DOHH2 (cell line): ENCODE results near the gene TSHZ2.

Source experiments
- H3F3A ChIP-seq: fragments of 200-600 bp; sonication (generic), shearing (Covaris generic); 2 replicates; pipeline ENCODE4 v1.6.0; 2016; ENCODE audit warnings: antibody characterized with exemption, mild to moderate bottlenecking; ENCODE audit not compliant: control insufficient read depth, insufficient read depth
- H3K27ac ChIP-seq: fragments of 200-600 bp; sonication (generic); 2 replicates; pipeline ENCODE4 v1.5.1; 2014; ENCODE audit warnings: low read depth, mild to moderate bottlenecking, low read length, moderate library complexity
- H3K27me3 ChIP-seq: fragments of 200-600 bp; sonication (generic); 2 replicates; pipeline ENCODE4 v1.6.1; 2014; ENCODE audit warnings: mild to moderate bottlenecking, low read length, mixed read lengths; ENCODE audit not compliant: control insufficient read depth
- H3K36me3 ChIP-seq: fragments of 200-600 bp; sonication (generic); 2 replicates; pipeline ENCODE4 v1.6.1; 2014; ENCODE audit warnings: mild to moderate bottlenecking, low read length, moderate library complexity, mixed read lengths; ENCODE audit not compliant: control insufficient read depth
- H3K4me1 ChIP-seq: fragments of 200-600 bp; sonication (generic); 2 replicates; pipeline ENCODE4 v1.6.1; 2014; ENCODE audit warnings: mild to moderate bottlenecking, low read length, mixed read lengths; ENCODE audit not compliant: control insufficient read depth
- H3K4me2 ChIP-seq: fragments of 200-600 bp; sonication (generic); 2 replicates; pipeline ENCODE4 v1.6.0; 2014; ENCODE audit warnings: mild to moderate bottlenecking, low read length, moderate library complexity
- H3K4me3 ChIP-seq: fragments of 200-600 bp; sonication (generic); 2 replicates; pipeline ENCODE4 v1.5.1; 2014; ENCODE audit warnings: mild to moderate bottlenecking, low read length, mixed read lengths
- H3K79me2 ChIP-seq: fragments of 200-600 bp; sonication (generic); 2 replicates; pipeline ENCODE4 v1.6.1; 2014; ENCODE audit warnings: mild to moderate bottlenecking, low read length, mixed read lengths; ENCODE audit not compliant: control insufficient read depth
- H3K9me2 ChIP-seq: fragments of 200-600 bp; sonication (generic); replicated peaks from 2 replicates; pipeline ENCODE4 v1.6.1; 2014; ENCODE audit warnings: mild to moderate bottlenecking, low read length, mixed read lengths; ENCODE audit not compliant: control insufficient read depth
- H3K9me3 ChIP-seq: fragments of 200-600 bp; sonication (generic); 2 replicates; pipeline ENCODE4 v1.6.1; 2014; ENCODE audit warnings: antibody characterized with exemption, low read length, mixed read lengths; ENCODE audit not compliant: control insufficient read depth, insufficient read depth
- H4K20me1 ChIP-seq: fragments of 200-600 bp; sonication (generic); 2 replicates; pipeline ENCODE4 v1.6.0; 2014; ENCODE audit warnings: low read depth, mild to moderate bottlenecking, antibody characterized with exemption, low read length, moderate library complexity; ENCODE audit not compliant: control insufficient read depth, insufficient read depth
- EZH2phosphoT487 ChIP-seq: fragments of 200-600 bp; sonication (generic); IDR thresholded peaks from 2 replicates; pipeline ENCODE4 v1.6.1; 2017; ENCODE audit warnings: borderline replicate concordance, mild to moderate bottlenecking, antibody characterized with exemption, low read length, moderate library complexity, mixed read lengths
- TF ChIP-seq, protein P1 (sequence below): fragments of 200-600 bp; sonication (generic); IDR thresholded peaks from one replicate; pipeline ENCODE4 v1.5.1; 2014; ENCODE audit warnings: antibody characterized with exemption, mild to moderate bottlenecking, low read depth, low read length; ENCODE audit not compliant: poor library complexity, severe bottlenecking

TSHZ2 gene

DNA sequence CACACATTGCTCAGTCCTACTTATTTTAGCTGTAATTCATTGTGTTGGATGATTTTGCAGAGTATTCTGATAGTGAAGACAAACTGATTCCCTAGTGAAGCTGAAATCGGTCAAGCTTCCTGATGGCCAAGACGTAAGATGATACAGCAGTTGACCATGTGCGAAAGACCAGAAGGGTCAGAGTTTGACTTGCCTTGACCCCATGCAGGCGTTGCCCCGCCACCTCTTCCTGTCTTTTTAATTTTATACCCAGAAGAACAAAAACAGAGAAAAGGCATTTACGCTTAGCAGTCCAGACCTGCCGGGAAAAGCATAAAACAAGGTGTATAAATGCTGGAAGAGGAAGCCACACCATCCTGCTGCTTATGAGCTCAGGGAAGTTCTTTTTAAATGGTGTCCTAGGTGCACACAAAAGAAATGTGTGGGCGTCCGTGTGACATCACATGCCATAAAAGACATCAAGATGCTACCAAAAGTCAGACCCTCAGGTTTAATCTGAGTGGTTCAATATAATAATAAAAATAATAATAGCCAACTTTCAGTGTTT is 32.2 kb downstream of the TSHZ2 start:
- Histone ChIP-seq H3F3A (peaks cover 20% of the 10 kb centered on the region), H3K4me1 (peaks cover 52% of the 10 kb centered on the region), H4K20me1 (no peaks in the 10 kb centered on the region), H3K9me3 (no peaks in the 10 kb centered on the region), H3K36me3 (peaks cover 7% of the 10 kb centered on the region; the same call in 1 of the 2 replicates), H3K79me2 (no peaks in the 10 kb centered on the region), H3K9me2 (no peaks in the 10 kb centered on the region), H3K27me3 (no peaks in the 10 kb centered on the region), H3K4me2 (no peak overlapping the region), H3K27ac (no peak overlapping the region), H3K4me3 (no peak overlapping the region)
- TF ChIP-seq EZH2phosphoT487: no peak
- TF ChIP-seq, protein P1, sequence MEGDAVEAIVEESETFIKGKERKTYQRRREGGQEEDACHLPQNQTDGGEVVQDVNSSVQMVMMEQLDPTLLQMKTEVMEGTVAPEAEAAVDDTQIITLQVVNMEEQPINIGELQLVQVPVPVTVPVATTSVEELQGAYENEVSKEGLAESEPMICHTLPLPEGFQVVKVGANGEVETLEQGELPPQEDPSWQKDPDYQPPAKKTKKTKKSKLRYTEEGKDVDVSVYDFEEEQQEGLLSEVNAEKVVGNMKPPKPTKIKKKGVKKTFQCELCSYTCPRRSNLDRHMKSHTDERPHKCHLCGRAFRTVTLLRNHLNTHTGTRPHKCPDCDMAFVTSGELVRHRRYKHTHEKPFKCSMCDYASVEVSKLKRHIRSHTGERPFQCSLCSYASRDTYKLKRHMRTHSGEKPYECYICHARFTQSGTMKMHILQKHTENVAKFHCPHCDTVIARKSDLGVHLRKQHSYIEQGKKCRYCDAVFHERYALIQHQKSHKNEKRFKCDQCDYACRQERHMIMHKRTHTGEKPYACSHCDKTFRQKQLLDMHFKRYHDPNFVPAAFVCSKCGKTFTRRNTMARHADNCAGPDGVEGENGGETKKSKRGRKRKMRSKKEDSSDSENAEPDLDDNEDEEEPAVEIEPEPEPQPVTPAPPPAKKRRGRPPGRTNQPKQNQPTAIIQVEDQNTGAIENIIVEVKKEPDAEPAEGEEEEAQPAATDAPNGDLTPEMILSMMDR: no peak

DNA sequence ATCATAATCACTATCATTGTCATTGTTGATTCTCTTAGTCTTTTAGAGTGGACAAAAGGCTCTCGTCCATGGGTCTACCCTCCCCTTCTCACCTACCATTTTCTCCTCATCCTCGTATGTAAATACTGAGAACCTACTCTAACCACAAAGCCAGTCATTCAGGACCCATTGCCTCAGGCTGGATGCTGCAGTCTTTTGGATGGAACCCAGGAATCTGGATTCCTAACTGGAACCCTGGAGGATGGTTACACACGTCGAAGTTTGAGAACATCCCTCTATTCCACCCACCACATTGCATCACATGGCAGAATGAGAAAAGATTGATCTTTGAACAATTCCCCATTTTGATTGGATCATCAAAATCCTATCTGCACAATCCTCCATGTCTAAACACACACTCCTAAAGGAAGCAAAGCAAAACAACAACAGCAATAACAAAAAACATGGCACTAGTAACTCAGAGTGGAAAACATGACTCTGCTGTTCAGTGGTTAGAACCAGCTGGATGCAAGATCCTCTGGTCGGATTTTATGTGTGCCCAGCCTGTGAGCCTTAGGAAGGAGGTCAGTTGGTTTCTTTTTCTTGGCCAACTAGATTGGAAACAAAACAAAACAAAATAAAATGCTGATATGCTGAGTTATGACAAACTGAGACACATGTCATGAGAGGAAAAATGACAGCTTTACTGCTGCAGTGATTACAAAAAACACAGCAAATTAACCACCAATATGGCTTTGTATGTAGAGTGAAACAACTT is 38.0 kb downstream of the TSHZ2 start:
- H3K27ac ChIP-seq: no peak overlapping the region
- H3K9me2 ChIP-seq: no peaks in the 10 kb centered on the region
- no peaks in the 10 kb centered on the region for H4K20me1 ChIP-seq
- no peak overlapping the region for H3K4me3 ChIP-seq
- H3K9me3 ChIP-seq: peaks cover 15% of the 10 kb centered on the region
- peaks cover 26% of the 10 kb centered on the region for H3K4me1 ChIP-seq
- H3F3A ChIP-seq: no peaks in the 10 kb centered on the region
- H3K36me3 ChIP-seq: no peaks in the 10 kb centered on the region
- H3K27me3 ChIP-seq: no peaks in the 10 kb centered on the region
- H3K4me2 ChIP-seq: no peak overlapping the region
- TF ChIP-seq EZH2phosphoT487: no peak
- TF ChIP-seq, protein P1: no peak
- no peaks in the 10 kb centered on the region for H3K79me2 ChIP-seq

DNA sequence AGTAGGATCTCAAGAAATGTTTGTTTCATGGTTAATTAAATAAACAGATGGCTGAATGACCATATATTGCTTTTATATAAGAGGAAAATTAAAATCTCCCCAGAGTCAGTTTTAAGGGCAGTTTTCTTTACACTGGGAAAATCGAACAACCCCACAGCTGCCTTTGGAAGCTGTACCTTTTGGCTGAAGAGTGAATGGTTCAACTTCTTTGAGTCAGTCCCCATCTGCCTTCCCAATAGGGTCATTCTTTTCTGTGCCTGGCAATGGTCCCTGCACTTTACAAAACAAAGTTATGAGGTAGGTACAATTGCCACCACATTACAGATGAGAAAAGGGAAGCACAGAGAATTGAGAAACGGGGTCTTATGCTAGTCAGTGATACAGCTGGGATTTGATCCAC is 39.5 kb downstream of the TSHZ2 start:
- Histone ChIP-seq H3K4me1 (peaks cover 26% of the 10 kb centered on the region), H3K9me3 (peaks cover 18% of the 10 kb centered on the region), H3K27me3 (no peaks in the 10 kb centered on the region), H4K20me1 (no peaks in the 10 kb centered on the region), H3K4me2 (no peak overlapping the region), H3K36me3 (no peaks in the 10 kb centered on the region), H3K4me3 (no peak overlapping the region), H3K27ac (no peak overlapping the region), H3K9me2 (no peaks in the 10 kb centered on the region), H3F3A (no peaks in the 10 kb centered on the region), H3K79me2 (no peaks in the 10 kb centered on the region)
- no peak for TF ChIP-seq EZH2phosphoT487
- TF ChIP-seq, protein P1: no peak
